MM.1S (cell line): ENCODE measurements around the gene RDH16.

Source experiments
- EZH2 ChIP-seq: fragments of 300-600 bp; sonication (generic); optimal IDR thresholded peaks from 2 replicates; pipeline ENCODE3; 2017; ENCODE audit warnings: low read depth, mild to moderate bottlenecking, antibody characterized with exemption, low read length, mixed read lengths
- EZH2phosphoT487 ChIP-seq: fragments of 300-600 bp; sonication (generic); IDR thresholded peaks from 2 replicates; pipeline ENCODE4 v1.6.1; 2018; ENCODE audit warnings: antibody characterized with exemption, low read length
- TF ChIP-seq, protein P1 (sequence below): fragments of 300-600 bp; sonication (generic); IDR thresholded peaks from 2 replicates; pipeline ENCODE4 v1.5.1; 2016; ENCODE audit warnings: antibody characterized with exemption, low read length, mixed read lengths

DNA sequence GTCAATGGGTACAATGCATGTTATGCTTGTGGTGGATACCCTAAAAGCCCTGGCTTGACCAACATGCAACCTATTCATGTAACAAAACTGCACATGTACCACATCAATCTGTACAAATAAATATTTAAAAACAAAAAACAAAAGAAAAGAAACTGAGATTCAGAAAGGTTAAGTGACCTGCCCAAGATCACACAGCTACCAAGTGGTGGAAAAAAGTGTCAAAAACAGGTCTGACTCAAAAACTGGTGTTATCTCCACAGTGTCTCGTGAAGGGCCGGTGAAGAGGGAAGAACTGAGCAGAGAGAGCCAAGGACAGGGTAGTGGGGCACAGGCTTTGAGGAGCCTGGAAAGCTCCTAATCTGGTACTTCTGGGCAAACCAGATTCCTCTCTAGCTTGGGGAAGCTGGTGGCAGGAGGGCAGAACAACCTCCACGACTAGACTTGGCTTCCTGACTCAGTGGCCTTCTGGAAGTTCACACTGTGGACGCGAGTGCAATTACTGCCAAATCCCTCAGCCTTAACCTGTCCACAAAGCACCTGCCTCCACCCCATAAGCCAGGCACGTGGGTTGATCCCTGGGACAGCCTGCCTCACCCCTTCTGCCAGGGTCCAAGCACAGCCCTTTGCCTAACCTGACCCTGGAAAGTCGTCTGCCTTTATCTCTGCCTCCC lies 33.4 kb upstream of the RDH16 start:
- TF ChIP-seq, protein P1, sequence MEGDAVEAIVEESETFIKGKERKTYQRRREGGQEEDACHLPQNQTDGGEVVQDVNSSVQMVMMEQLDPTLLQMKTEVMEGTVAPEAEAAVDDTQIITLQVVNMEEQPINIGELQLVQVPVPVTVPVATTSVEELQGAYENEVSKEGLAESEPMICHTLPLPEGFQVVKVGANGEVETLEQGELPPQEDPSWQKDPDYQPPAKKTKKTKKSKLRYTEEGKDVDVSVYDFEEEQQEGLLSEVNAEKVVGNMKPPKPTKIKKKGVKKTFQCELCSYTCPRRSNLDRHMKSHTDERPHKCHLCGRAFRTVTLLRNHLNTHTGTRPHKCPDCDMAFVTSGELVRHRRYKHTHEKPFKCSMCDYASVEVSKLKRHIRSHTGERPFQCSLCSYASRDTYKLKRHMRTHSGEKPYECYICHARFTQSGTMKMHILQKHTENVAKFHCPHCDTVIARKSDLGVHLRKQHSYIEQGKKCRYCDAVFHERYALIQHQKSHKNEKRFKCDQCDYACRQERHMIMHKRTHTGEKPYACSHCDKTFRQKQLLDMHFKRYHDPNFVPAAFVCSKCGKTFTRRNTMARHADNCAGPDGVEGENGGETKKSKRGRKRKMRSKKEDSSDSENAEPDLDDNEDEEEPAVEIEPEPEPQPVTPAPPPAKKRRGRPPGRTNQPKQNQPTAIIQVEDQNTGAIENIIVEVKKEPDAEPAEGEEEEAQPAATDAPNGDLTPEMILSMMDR: no peak
- TF ChIP-seq EZH2phosphoT487: no peak
- no peak for TF ChIP-seq EZH2
